ENCODE data around the gene PID1. TPM values are rescaled to one million over a fixed set of nuclear protein-coding genes. Genes with fewer than 3 reads are reported as not detected.

PID1 gene
- total RNA-seq, 1 donor from 2014 or later: 25.1 TPM

- H3K4me1 ChIP-seq (ENCODE audit: control insufficient read depth in 3 of 3, insufficient read depth in 3 of 3, low read length in 3 of 3): no peaks in the 10 kb centered on the region
- H3K36me3 ChIP-seq (ENCODE audit: control insufficient read depth in 3 of 3, insufficient read depth in 3 of 3, low read length in 3 of 3): no peaks in the 10 kb centered on the region
- no peak overlapping the region for H3K27ac ChIP-seq (ENCODE audit: low read depth, low read length)
- no peak overlapping the region for H3K4me3 ChIP-seq (ENCODE audit: low read length in 3 of 3)
- H3K9me3 ChIP-seq (ENCODE audit: control insufficient read depth in 3 of 3, low read length in 3 of 3): peaks cover 0 to 4% (median 0%) of the 10 kb centered on the region in 3 donors
- H3K27me3 ChIP-seq (ENCODE audit: control insufficient read depth in 3 of 3, insufficient read depth in 3 of 3, low read length in 3 of 3): no peaks in the 10 kb centered on the region
- no peak overlapping the region for H3K9ac ChIP-seq (ENCODE audit: low read depth in 1 of 3, low read length in 3 of 3)
Observed at GRCh38 chr2:229163893-229164292, 107.2 kb downstream of the PID1 start.

- Histone ChIP-seq H3K27ac (ENCODE audit: low read depth, low read length) (no peak overlapping the region), H3K36me3 (ENCODE audit: control insufficient read depth in 3 of 3, insufficient read depth in 3 of 3, low read length in 3 of 3) (no peaks in the 10 kb centered on the region), H3K9ac (ENCODE audit: low read depth in 1 of 3, low read length in 3 of 3) (no peak overlapping the region), H3K4me1 (ENCODE audit: control insufficient read depth in 3 of 3, insufficient read depth in 3 of 3, low read length in 3 of 3) (no peaks in the 10 kb centered on the region), H3K9me3 (ENCODE audit: control insufficient read depth in 3 of 3, low read length in 3 of 3) (peaks cover 0 to 4% (median 0%) of the 10 kb centered on the region in 3 donors), H3K27me3 (ENCODE audit: control insufficient read depth in 3 of 3, insufficient read depth in 3 of 3, low read length in 3 of 3) (no peaks in the 10 kb centered on the region), H3K4me3 (ENCODE audit: low read length in 3 of 3) (no peak overlapping the region)
Observed at GRCh38 chr2:229162015-229162414, 109.1 kb downstream of the PID1 start.

- Histone ChIP-seq H3K9ac (ENCODE audit: low read depth in 1 of 3, low read length in 3 of 3) (no peak overlapping the region), H3K27me3 (ENCODE audit: control insufficient read depth in 3 of 3, insufficient read depth in 3 of 3, low read length in 3 of 3) (no peaks in the 10 kb centered on the region), H3K4me1 (ENCODE audit: control insufficient read depth in 3 of 3, insufficient read depth in 3 of 3, low read length in 3 of 3) (no peaks in the 10 kb centered on the region), H3K27ac (ENCODE audit: low read depth, low read length) (no peak overlapping the region), H3K4me3 (ENCODE audit: low read length in 3 of 3) (no peak overlapping the region), H3K36me3 (ENCODE audit: control insufficient read depth in 3 of 3, insufficient read depth in 3 of 3, low read length in 3 of 3) (no peaks in the 10 kb centered on the region), H3K9me3 (ENCODE audit: control insufficient read depth in 3 of 3, low read length in 3 of 3) (peaks cover 0 to 4% (median 0%) of the 10 kb centered on the region in 3 donors)
Observed at GRCh38 chr2:229160984-229161383, 110.1 kb downstream of the PID1 start.

- Histone ChIP-seq H3K9ac (ENCODE audit: low read depth in 1 of 3, low read length in 3 of 3) (no peak overlapping the region), H3K27me3 (ENCODE audit: control insufficient read depth in 3 of 3, insufficient read depth in 3 of 3, low read length in 3 of 3) (no peaks in the 10 kb centered on the region), H3K27ac (ENCODE audit: low read depth, low read length) (no peak overlapping the region), H3K4me1 (ENCODE audit: control insufficient read depth in 3 of 3, insufficient read depth in 3 of 3, low read length in 3 of 3) (no peaks in the 10 kb centered on the region), H3K36me3 (ENCODE audit: control insufficient read depth in 3 of 3, insufficient read depth in 3 of 3, low read length in 3 of 3) (no peaks in the 10 kb centered on the region), H3K4me3 (ENCODE audit: low read length in 3 of 3) (no peak overlapping the region), H3K9me3 (ENCODE audit: control insufficient read depth in 3 of 3, low read length in 3 of 3) (peaks cover 0 to 4% (median 0%) of the 10 kb centered on the region in 3 donors)
Observed at GRCh38 chr2:229160180-229160579, 110.9 kb downstream of the PID1 start.

- Histone ChIP-seq H3K27ac (ENCODE audit: low read depth, low read length) (no peak overlapping the region), H3K9me3 (ENCODE audit: control insufficient read depth in 3 of 3, low read length in 3 of 3) (peaks cover 0 to 4% (median 0%) of the 10 kb centered on the region in 3 donors), H3K9ac (ENCODE audit: low read depth in 1 of 3, low read length in 3 of 3) (no peak overlapping the region)
Observed at GRCh38 chr2:229159405-229159804, 111.7 kb downstream of the PID1 start.

GRCh38 chr2:229154381-229154780, 116.7 kb downstream of the PID1 start:
- H3K9ac ChIP-seq (ENCODE audit: low read depth in 1 of 3, low read length in 3 of 3): no peak overlapping the region
- no peaks in the 10 kb centered on the region for H3K36me3 ChIP-seq (ENCODE audit: control insufficient read depth in 3 of 3, insufficient read depth in 3 of 3, low read length in 3 of 3)
- no peaks in the 10 kb centered on the region for H3K27me3 ChIP-seq (ENCODE audit: control insufficient read depth in 3 of 3, insufficient read depth in 3 of 3, low read length in 3 of 3)
- H3K27ac ChIP-seq (ENCODE audit: low read depth, low read length): no peak overlapping the region
- no peaks in the 10 kb centered on the region for H3K4me1 ChIP-seq (ENCODE audit: control insufficient read depth in 3 of 3, insufficient read depth in 3 of 3, low read length in 3 of 3)
- no peak overlapping the region for H3K4me3 ChIP-seq (ENCODE audit: low read length in 3 of 3)
- no peaks in the 10 kb centered on the region for H3K9me3 ChIP-seq (ENCODE audit: control insufficient read depth in 3 of 3, low read length in 3 of 3)

More at GRCh38 chr2:229159405-229159804, 111.7 kb downstream of the PID1 start:
- H3K4me1 ChIP-seq (ENCODE audit: control insufficient read depth in 3 of 3, insufficient read depth in 3 of 3, low read length in 3 of 3): no peaks in the 10 kb centered on the region
- H3K36me3 ChIP-seq (ENCODE audit: control insufficient read depth in 3 of 3, insufficient read depth in 3 of 3, low read length in 3 of 3): no peaks in the 10 kb centered on the region
- no peaks in the 10 kb centered on the region for H3K27me3 ChIP-seq (ENCODE audit: control insufficient read depth in 3 of 3, insufficient read depth in 3 of 3, low read length in 3 of 3)
- H3K4me3 ChIP-seq (ENCODE audit: low read length in 3 of 3): no peak overlapping the region

GRCh38 chr2:229153951-229154350, 117.1 kb downstream of the PID1 start:
- Histone ChIP-seq H3K36me3 (ENCODE audit: control insufficient read depth in 3 of 3, insufficient read depth in 3 of 3, low read length in 3 of 3) (no peaks in the 10 kb centered on the region), H3K27me3 (ENCODE audit: control insufficient read depth in 3 of 3, insufficient read depth in 3 of 3, low read length in 3 of 3) (no peaks in the 10 kb centered on the region), H3K27ac (ENCODE audit: low read depth, low read length) (no peak overlapping the region), H3K9ac (ENCODE audit: low read depth in 1 of 3, low read length in 3 of 3) (no peak overlapping the region), H3K4me3 (ENCODE audit: low read length in 3 of 3) (no peak overlapping the region), H3K9me3 (ENCODE audit: control insufficient read depth in 3 of 3, low read length in 3 of 3) (no peaks in the 10 kb centered on the region), H3K4me1 (ENCODE audit: control insufficient read depth in 3 of 3, insufficient read depth in 3 of 3, low read length in 3 of 3) (no peaks in the 10 kb centered on the region)

- Histone ChIP-seq H3K4me1 (ENCODE audit: control insufficient read depth in 3 of 3, insufficient read depth in 3 of 3, low read length in 3 of 3) (no peaks in the 10 kb centered on the region), H3K27ac (ENCODE audit: low read depth, low read length) (no peak overlapping the region), H3K9me3 (ENCODE audit: control insufficient read depth in 3 of 3, low read length in 3 of 3) (no peaks in the 10 kb centered on the region), H3K36me3 (ENCODE audit: control insufficient read depth in 3 of 3, insufficient read depth in 3 of 3, low read length in 3 of 3) (no peaks in the 10 kb centered on the region), H3K9ac (ENCODE audit: low read depth in 1 of 3, low read length in 3 of 3) (no peak overlapping the region), H3K4me3 (ENCODE audit: low read length in 3 of 3) (no peak overlapping the region), H3K27me3 (ENCODE audit: control insufficient read depth in 3 of 3, insufficient read depth in 3 of 3, low read length in 3 of 3) (no peaks in the 10 kb centered on the region)
Observed at GRCh38 chr2:229153267-229153666, 117.8 kb downstream of the PID1 start.

GRCh38 chr2:229152674-229153073, 118.4 kb downstream of the PID1 start:
- H3K27me3 ChIP-seq (ENCODE audit: control insufficient read depth in 3 of 3, insufficient read depth in 3 of 3, low read length in 3 of 3): no peaks in the 10 kb centered on the region
- H3K9ac ChIP-seq (ENCODE audit: low read depth in 1 of 3, low read length in 3 of 3): no peak overlapping the region
- no peaks in the 10 kb centered on the region for H3K9me3 ChIP-seq (ENCODE audit: control insufficient read depth in 3 of 3, low read length in 3 of 3)
- H3K4me1 ChIP-seq (ENCODE audit: control insufficient read depth in 3 of 3, insufficient read depth in 3 of 3, low read length in 3 of 3): no peaks in the 10 kb centered on the region
- H3K4me3 ChIP-seq (ENCODE audit: low read length in 3 of 3): no peak overlapping the region
- no peaks in the 10 kb centered on the region for H3K36me3 ChIP-seq (ENCODE audit: control insufficient read depth in 3 of 3, insufficient read depth in 3 of 3, low read length in 3 of 3)
- H3K27ac ChIP-seq (ENCODE audit: low read depth, low read length): no peak overlapping the region

- no peak overlapping the region for H3K27ac ChIP-seq (ENCODE audit: low read depth, low read length)
- no peaks in the 10 kb centered on the region for H3K4me1 ChIP-seq (ENCODE audit: control insufficient read depth in 3 of 3, insufficient read depth in 3 of 3, low read length in 3 of 3)
- no peak overlapping the region for H3K4me3 ChIP-seq (ENCODE audit: low read length in 3 of 3)
- H3K9me3 ChIP-seq (ENCODE audit: control insufficient read depth in 3 of 3, low read length in 3 of 3): peaks cover 4% of the 10 kb centered on the region in 3 donors
- no peak overlapping the region for H3K9ac ChIP-seq (ENCODE audit: low read depth in 1 of 3, low read length in 3 of 3)
- H3K27me3 ChIP-seq (ENCODE audit: control insufficient read depth in 3 of 3, insufficient read depth in 3 of 3, low read length in 3 of 3): no peaks in the 10 kb centered on the region
- no peaks in the 10 kb centered on the region for H3K36me3 ChIP-seq (ENCODE audit: control insufficient read depth in 3 of 3, insufficient read depth in 3 of 3, low read length in 3 of 3)
Observed at GRCh38 chr2:229150317-229150716, 120.8 kb downstream of the PID1 start.
